Thoracic aorta endothelial cell (primary cell): ENCODE measurements around the gene RRP36. TPM values are rescaled to one million over a fixed set of nuclear protein-coding genes. Genes with fewer than 3 reads are reported as not detected.

Experiments used
- total RNA-seq: library from RNA; depleted of rRNA; stranded (reverse); fragments of >200 nt; gene quantifications from 2 replicates; pipeline ENCODE4 v1.2.3, GENCODE V29; 2012

RRP36 gene
- 104 and 118 TPM in 2 replicates for total RNA-seq

GRCh38 chr6:43021270-43022047, at the start of gene RRP36:
Gene RRP36, plus strand, starts transcription at chr6:43021623. Its CDS starts 32 bp downstream, at chr6:43021655.

GRCh38 chr6:42978839-42979522, 42.4 kb upstream of the RRP36 start, which contains the start of gene PEX6:
Gene PEX6, minus strand, starts transcription at chr6:42979181. Its CDS starts 31 bp downstream, at chr6:42979150.

GRCh38 chr6:42984001-42984923, 37.2 kb upstream of the RRP36 start, which contains the start of gene PPP2R5D:
Gene PPP2R5D, plus strand, starts transcription at chr6:42984570. Its CDS starts 108 bp downstream, at chr6:42984678.

GRCh38 chr6:43013843-43014433, 7.5 kb upstream of the RRP36 start, which contains the start of the genes KLHDC3 and MEA1:
Gene KLHDC3, plus strand, starts transcription at chr6:43014249. Its CDS starts 2,944 bp downstream, at chr6:43017193.
Gene MEA1, minus strand, starts transcription at chr6:43013946. Its CDS starts 133 bp downstream, at chr6:43013813.

GRCh38 chr6:43053545-43054205, 32.3 kb downstream of the RRP36 start, which contains the start of gene CUL7:
Gene CUL7, minus strand, starts transcription at chr6:43053851. Its CDS starts 1,063 bp downstream, at chr6:43052788.

GRCh38 chr6:43059168-43060033, 38.0 kb downstream of the RRP36 start, which contains the start of the genes KLC4 and MRPL2:
Gene KLC4, plus strand, starts transcription at chr6:43059631. Its CDS starts 1,705 bp downstream, at chr6:43061336.
Gene MRPL2, minus strand, starts transcription at chr6:43059434. Its CDS starts 53 bp downstream, at chr6:43059381.

GRCh38 chr6:43075670-43076463, 54.4 kb downstream of the RRP36 start, which contains the start of gene PTK7:
Gene PTK7, plus strand, starts transcription at chr6:43076314. Its CDS starts 175 bp downstream, at chr6:43076489.

Other genes with a start within 250 kb of the RRP36 start
- gene BICRAL, start 239.6 kb upstream of the RRP36 start, total RNA-seq, result 6.5 and 7.1 TPM in 2 replicates
- 204 and 227 TPM in 2 replicates for gene RPL7L1, start 142.0 kb upstream of the RRP36 start, total RNA-seq
- not detected in 2 replicates for gene PTCRA, start 105.6 kb upstream of the RRP36 start, total RNA-seq
- 25.4 and 28.1 TPM in 2 replicates for gene CNPY3, start 92.1 kb upstream of the RRP36 start, total RNA-seq
- gene GNMT, start 60.9 kb upstream of the RRP36 start, total RNA-seq, result 0.13 TPM in 1 of 2 replicates, not detected in the other
- 17.4 and 25.7 TPM in 2 replicates for gene PEX6, start 42.4 kb upstream of the RRP36 start, total RNA-seq
- gene PPP2R5D, start 37.1 kb upstream of the RRP36 start, total RNA-seq, result 60.4 and 63.3 TPM in 2 replicates
- gene MEA1, start 7.7 kb upstream of the RRP36 start, total RNA-seq, result 43.7 and 50.7 TPM in 2 replicates
- gene KLHDC3, start 7.4 kb upstream of the RRP36 start, total RNA-seq, result 85.1 and 93.1 TPM in 2 replicates
- gene CUL7, start 32.2 kb downstream of the RRP36 start, total RNA-seq, result 22.8 and 23.7 TPM in 2 replicates
- gene MRPL2, start 37.8 kb downstream of the RRP36 start, total RNA-seq, result 24.6 and 25.9 TPM in 2 replicates
- gene KLC4, start 38.0 kb downstream of the RRP36 start, total RNA-seq, result 11.2 and 11.8 TPM in 2 replicates
- 2.7 and 2.8 TPM in 2 replicates for gene PTK7, start 54.7 kb downstream of the RRP36 start, total RNA-seq
- 22.5 and 28.9 TPM in 2 replicates for gene SRF, start 149.6 kb downstream of the RRP36 start, total RNA-seq
- 23.3 and 26.6 TPM in 2 replicates for gene CUL9, start 160.6 kb downstream of the RRP36 start, total RNA-seq
- gene DNPH1, start 207.9 kb downstream of the RRP36 start, total RNA-seq, result 30.5 and 51.6 TPM in 2 replicates
- under 0.01 and 0.14 TPM in 2 replicates for gene TTBK1, start 221.9 kb downstream of the RRP36 start, total RNA-seq